Measurements from ENCODE around the gene UBALD1. TPM values are rescaled to one million over a fixed set of nuclear protein-coding genes. Genes with fewer than 3 reads are reported as not detected.

Gene UBALD1
- polyA plus RNA-seq, 3 donors, result 2.2 to 19.2 (median 2.8) TPM

- WGBS (ENCODE audit: insufficient coverage), result 90% methylated on average over 6 of the region's 8 CpGs
- Histone ChIP-seq H3K27me3 (ENCODE audit: control insufficient read depth in 2 of 2, insufficient read depth in 2 of 2, low read length in 2 of 2) (no peaks in the 10 kb centered on the region), H3K9ac (ENCODE audit: insufficient read depth, low read length, poor library complexity, severe bottlenecking) (no peak overlapping the region), H3K9me3 (replicated peaks in 1 of 2; ENCODE audit: control insufficient read depth in 1 of 2, insufficient read depth in 1 of 2, low read length in 2 of 2) (no peaks in the 10 kb centered on the region), H3K27ac (ENCODE audit: low read depth in 1 of 2, low read length in 2 of 2) (no peak overlapping the region), H3K36me3 (replicated peaks in 1 of 2; ENCODE audit: control insufficient read depth in 1 of 2, insufficient read depth in 2 of 2, low read length in 2 of 2) (peaks cover 23 to 27% of the 10 kb centered on the region in 2 donors), H3K4me1 (ENCODE audit: control insufficient read depth in 1 of 2, insufficient read depth in 2 of 2, low read length in 2 of 2) (peaks cover 23 to 26% of the 10 kb centered on the region in 2 donors), H3K4me2 (replicated peaks; ENCODE audit: extremely low read depth, low read length, poor library complexity, severe bottlenecking) (no peak overlapping the region), H3K4me3 (replicated peaks in 1 of 3; ENCODE audit: low read depth in 2 of 3, low read length in 3 of 3) (no peak overlapping the region), H4K20me1 (ENCODE audit: insufficient read depth, low read length) (peaks cover 61% of the 10 kb centered on the region), H3K79me2 (ENCODE audit: insufficient read depth, low read length) (peaks cover 44% of the 10 kb centered on the region), H2AFZ (ENCODE audit: insufficient read depth, low read depth, low read length, poor library complexity, severe bottlenecking) (no peak overlapping the region)
- H3K36me3 Mint-ChIP-seq, result peaks cover 9 to 29% of the 10 kb centered on the region in 2 donors
- no peak overlapping the region for H3K4me3 Mint-ChIP-seq
- TF ChIP-seq, protein P1, sequence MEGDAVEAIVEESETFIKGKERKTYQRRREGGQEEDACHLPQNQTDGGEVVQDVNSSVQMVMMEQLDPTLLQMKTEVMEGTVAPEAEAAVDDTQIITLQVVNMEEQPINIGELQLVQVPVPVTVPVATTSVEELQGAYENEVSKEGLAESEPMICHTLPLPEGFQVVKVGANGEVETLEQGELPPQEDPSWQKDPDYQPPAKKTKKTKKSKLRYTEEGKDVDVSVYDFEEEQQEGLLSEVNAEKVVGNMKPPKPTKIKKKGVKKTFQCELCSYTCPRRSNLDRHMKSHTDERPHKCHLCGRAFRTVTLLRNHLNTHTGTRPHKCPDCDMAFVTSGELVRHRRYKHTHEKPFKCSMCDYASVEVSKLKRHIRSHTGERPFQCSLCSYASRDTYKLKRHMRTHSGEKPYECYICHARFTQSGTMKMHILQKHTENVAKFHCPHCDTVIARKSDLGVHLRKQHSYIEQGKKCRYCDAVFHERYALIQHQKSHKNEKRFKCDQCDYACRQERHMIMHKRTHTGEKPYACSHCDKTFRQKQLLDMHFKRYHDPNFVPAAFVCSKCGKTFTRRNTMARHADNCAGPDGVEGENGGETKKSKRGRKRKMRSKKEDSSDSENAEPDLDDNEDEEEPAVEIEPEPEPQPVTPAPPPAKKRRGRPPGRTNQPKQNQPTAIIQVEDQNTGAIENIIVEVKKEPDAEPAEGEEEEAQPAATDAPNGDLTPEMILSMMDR (IDR thresholded peaks at IDR 0.05), result no peak
- peaks cover 26% of the 10 kb centered on the region for H3K4me1 Mint-ChIP-seq
- intact Hi-C loops (cut with micrococcal nuclease), result no loop called here
- peaks cover 0 to 1% (median 0%) of the 10 kb centered on the region in 7 donors for H3K9me3 Mint-ChIP-seq
- H3K27ac Mint-ChIP-seq, result no peak overlapping the region
- peaks cover 0 to 1% (median 0%) of the 10 kb centered on the region in 3 donors for H3K27me3 Mint-ChIP-seq (ENCODE audit: low read depth in 3 of 3)
- no peak for DNase-seq
These were observed 6.0 kb downstream of the UBALD1 start for GRCh38 chr16:4608704-4608980.

DNA sequence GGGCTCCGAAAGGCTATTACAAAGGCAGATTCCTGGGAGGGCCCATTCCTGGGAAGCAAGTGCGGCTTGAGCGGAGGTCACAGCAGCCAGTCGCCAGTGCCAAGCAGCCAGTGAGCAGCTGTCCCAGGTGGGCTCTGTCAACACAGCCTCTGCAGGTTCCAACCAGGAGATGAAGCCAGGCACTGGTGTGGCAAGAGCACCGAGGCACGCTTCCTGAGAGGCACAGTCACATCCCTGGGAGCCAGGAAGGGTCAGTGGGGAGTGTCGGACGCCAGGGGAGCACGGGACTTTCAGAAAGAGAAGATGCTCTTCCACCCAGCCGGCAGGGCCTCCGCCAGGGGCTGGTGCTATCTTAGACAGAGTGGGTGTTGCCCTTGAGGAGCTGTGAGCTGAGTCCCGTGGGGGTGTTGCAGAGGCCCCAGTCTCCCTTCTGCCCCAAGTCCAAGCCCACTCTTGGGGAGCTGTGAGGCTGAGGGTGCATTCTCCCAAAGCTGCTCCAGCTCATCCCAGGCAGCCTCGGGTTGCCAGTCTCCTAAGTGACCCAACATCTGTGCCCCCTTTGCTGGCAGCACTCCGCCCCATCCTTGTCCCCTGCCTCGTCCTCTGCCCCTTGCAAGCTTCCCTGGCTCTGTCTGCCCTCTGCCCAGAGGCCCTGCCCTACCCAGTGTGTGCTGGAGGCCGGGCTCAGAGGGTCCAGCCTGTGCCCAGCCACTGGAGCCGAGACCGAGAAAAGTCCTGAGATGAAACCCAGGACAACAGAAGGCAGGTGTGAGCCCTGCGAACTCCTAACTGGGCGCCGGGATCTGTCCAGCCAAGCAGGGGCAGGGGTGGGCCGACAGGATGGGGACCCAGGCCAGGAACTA is 6.6 kb downstream of the UBALD1 start:
- H3K9ac ChIP-seq (ENCODE audit: insufficient read depth, low read length, poor library complexity, severe bottlenecking), result no peak overlapping the region
- H4K20me1 ChIP-seq (ENCODE audit: insufficient read depth, low read length), result peaks cover 55% of the 10 kb centered on the region
- Mint-ChIP-seq H3K4me1 (peaks cover 20% of the 10 kb centered on the region), H3K4me3 (no peak overlapping the region), H3K27ac (peak overlapping the region in 1 of 7 donors; percentile 63), H3K9me3 (peaks cover 0 to 1% (median 0%) of the 10 kb centered on the region in 7 donors), H3K27me3 (ENCODE audit: low read depth in 3 of 3) (peaks cover 0 to 1% (median 0%) of the 10 kb centered on the region in 3 donors), H3K36me3 (peaks cover 9 to 29% of the 10 kb centered on the region in 2 donors)
- no peak overlapping the region for H3K4me3 ChIP-seq (replicated peaks in 1 of 3; ENCODE audit: low read depth in 2 of 3, low read length in 3 of 3)
- H3K79me2 ChIP-seq (ENCODE audit: insufficient read depth, low read length), result peaks cover 38% of the 10 kb centered on the region
- H2AFZ ChIP-seq (ENCODE audit: insufficient read depth, low read depth, low read length, poor library complexity, severe bottlenecking), result no peak overlapping the region
- no peaks in the 10 kb centered on the region for H3K9me3 ChIP-seq (replicated peaks in 1 of 2; ENCODE audit: control insufficient read depth in 1 of 2, insufficient read depth in 1 of 2, low read length in 2 of 2)
- peaks cover 23 to 27% of the 10 kb centered on the region in 2 donors for H3K36me3 ChIP-seq (replicated peaks in 1 of 2; ENCODE audit: control insufficient read depth in 1 of 2, insufficient read depth in 2 of 2, low read length in 2 of 2)
- WGBS (ENCODE audit: insufficient coverage), result 96% methylated on average over 20 of the region's 22 CpGs
- no peak overlapping the region for H3K27ac ChIP-seq (ENCODE audit: low read depth in 1 of 2, low read length in 2 of 2)
- TF ChIP-seq, protein P1 (IDR thresholded peaks at IDR 0.05), result no peak
- intact Hi-C loops (cut with micrococcal nuclease), result no loop called here
- H3K4me2 ChIP-seq (replicated peaks; ENCODE audit: extremely low read depth, low read length, poor library complexity, severe bottlenecking), result no peak overlapping the region
- no peak for DNase-seq
- no peaks in the 10 kb centered on the region for H3K27me3 ChIP-seq (ENCODE audit: control insufficient read depth in 2 of 2, insufficient read depth in 2 of 2, low read length in 2 of 2)
- peaks cover 18 to 20% of the 10 kb centered on the region in 2 donors for H3K4me1 ChIP-seq (ENCODE audit: control insufficient read depth in 1 of 2, insufficient read depth in 2 of 2, low read length in 2 of 2)

Measured in CD14-positive monocyte (primary cell).